GM21529 (cell line): ENCODE data around the gene EIF1AY.
"Not testable (repeated sequence)": the region's sequence is repeated elsewhere in the genome, so short reads cannot be mapped to it uniquely, and the experiment has no call there.

Experiments used
- ATAC-seq: cut with Tn5 transposase; IDR thresholded peaks from one replicate; pipeline ENCODE4 v1.9.1; 2021; ENCODE audit not compliant: unreplicated experiment

Gene EIF1AY, protein sequence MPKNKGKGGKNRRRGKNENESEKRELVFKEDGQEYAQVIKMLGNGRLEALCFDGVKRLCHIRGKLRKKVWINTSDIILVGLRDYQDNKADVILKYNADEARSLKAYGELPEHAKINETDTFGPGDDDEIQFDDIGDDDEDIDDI

DNA sequence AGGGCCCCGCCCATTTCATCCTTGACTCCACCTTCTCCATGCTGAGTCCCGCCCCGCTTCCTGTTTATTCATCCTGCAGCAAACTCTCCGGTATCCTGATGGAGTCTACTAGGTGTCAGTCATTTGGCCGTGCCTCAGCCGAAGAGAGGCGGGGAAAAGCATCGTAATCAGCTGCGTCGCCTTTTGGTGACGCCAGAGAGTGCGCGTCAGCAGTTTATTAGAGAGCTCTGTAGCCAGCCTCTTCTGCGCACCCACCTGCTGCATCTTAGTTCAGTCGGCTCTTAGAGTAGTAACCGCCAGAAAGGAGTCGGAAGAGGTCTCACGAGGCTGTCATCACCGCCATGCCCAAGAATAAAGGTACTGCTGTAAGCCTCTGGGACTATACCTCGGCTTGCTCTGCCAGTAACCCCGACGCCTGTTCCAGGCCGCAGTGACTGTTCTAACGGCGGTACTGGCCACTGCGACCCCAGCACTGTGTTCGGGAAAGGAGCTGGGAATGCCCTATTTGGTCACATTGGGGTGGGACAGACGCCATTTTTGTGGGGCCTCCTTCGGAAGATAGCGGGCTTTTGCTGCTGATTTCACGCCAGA is at the start of gene EIF1AY:
Gene EIF1AY, plus strand, starts transcription at position 246 of the 591 bp plus-strand sequence. Its CDS starts 96 bp downstream, at position 342.
- no peak for ATAC-seq

DNA sequence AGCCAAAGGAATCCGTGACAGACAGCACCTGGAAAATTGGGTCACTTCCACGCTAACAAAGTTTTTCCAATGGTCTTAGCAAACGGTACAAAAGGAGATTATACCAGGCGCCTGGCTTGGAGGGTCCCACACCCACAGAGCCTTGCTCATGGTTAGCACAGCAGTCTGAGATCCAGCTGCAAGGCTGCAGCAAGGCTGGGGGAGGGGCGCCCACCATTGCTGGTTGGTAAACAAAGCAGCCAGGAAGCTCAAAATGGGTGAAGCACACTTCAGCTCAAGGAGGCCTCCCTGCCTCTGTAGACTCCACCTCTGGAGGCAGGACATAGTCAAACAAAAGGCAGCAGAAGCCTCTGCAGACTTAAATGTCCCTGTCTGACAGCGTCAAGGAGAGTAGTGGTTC is 47.1 kb upstream of the EIF1AY start:
- no peak for ATAC-seq

DNA sequence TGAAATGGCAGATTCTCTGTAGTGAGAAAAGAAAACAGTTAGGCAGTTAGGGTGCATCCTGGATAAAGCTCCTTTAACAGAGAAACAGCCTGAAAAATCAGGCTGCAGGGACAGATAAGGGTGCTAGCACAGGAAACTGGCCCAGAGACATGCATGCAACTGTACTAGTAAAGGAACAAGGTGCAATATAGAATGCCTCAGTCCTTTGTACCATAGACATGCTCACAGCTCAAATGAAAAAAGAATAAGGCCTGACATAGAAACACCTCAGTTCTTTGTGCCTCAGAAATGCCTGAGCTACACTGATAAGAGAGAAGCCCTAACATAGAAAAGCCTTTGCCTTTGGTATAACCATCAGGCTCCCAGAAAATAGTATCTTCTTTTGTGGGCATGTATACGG is 37.4 kb upstream of the EIF1AY start:
- ATAC-seq = no peak

DNA sequence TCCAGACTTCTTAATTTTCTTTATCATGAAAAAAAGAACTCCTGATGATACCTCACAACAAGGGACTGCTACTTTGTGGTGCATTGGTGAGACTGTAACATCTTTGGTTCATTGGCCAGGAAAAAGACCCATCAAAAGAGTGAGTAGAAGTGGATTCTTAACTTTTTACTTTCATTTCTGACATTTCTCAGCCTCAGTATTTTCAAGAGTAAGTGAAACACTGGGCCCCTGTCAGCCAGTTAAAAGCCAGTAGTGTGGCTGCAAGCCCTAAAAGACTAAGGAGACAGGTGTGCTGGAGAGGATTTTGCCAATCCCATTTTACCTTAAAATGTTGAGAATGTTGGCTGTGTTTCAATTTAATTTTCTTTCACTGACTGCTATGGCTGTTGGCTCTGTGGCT is 36.6 kb upstream of the EIF1AY start:
- no peak for ATAC-seq

DNA sequence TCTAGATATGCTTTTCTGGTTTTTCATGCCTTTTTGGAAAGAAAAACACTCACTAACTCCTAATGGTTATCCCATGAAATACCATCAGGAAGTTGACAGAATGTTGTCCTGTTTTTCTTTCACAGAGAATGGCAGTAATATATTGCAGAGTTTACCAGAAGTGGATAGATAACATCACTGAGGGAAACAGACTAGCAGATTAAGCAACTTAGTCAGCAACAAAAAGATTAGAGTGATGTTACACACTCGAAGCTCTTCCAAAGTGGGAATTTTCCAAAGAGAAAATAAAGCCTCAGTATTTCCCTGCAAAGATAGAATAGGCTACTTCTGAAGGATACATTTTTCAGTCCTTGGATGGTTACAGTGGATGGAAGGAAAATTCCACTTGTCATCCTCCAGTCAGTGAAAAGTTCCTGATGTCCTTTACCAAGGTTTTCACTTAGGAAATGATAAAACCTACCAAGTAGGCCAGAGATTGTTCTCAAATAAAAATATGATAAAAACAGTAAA is 31.1 kb upstream of the EIF1AY start:
- no peak for ATAC-seq

DNA sequence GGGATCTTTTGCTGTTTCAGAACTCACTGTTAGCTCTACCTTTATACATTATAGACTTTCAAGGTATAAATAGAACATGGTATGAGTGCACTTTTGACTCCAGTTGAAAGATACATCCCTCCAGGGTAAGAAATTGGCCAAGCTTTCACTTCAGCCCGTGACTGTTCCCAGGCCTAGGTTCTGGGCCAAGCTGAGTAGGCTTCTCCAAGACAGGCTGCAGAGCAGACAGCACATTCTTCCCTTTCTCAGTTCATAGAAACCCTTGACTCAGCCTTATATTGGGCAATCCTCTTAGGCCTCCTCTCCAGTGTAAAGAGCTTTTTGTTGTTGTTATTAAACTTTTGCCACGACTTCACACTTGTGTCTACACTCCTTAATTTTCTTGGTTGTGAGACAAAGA is 29.5 kb upstream of the EIF1AY start:
- ATAC-seq = no peak

DNA sequence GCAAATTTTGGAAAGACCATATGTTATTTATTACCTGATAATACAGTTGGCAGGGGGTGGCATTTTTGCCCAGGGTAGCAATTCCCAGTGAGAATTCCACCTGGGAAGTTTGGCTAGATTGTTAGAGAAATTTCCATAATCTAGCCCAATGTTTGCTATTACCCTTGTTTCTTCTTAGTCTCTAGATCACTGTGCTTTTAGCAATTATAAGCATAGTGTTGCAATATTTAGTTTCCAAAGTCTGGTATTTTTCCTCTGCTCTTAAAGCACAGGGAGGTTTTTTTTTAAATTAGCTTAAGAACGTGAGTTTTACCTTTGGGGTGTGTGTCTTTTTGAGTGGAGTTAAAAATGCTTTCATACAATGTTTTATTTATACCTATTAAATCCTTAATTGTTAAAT is 26.3 kb upstream of the EIF1AY start:
- no peak for ATAC-seq

DNA sequence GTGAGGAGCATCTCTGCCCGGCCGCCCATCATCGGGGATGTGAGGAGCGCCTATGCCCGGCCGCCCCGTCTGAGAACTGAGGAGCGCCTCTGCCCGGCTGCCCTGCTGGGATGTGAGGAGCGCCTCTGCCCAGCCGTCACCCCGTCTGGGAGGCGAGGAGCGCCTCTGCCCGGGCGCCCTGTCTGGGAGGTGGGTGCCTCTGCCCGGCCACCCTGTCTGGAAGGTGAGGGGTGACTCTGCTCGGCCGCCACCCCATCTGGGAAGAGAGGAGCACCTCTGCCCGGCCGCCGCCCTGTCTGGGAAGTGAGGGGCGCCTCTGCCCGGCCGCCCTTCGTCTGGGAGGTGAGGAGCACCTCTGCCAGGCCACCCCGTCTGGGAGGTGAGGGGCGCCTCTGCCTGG is 23.7 kb upstream of the EIF1AY start:
- no peak for ATAC-seq

DNA sequence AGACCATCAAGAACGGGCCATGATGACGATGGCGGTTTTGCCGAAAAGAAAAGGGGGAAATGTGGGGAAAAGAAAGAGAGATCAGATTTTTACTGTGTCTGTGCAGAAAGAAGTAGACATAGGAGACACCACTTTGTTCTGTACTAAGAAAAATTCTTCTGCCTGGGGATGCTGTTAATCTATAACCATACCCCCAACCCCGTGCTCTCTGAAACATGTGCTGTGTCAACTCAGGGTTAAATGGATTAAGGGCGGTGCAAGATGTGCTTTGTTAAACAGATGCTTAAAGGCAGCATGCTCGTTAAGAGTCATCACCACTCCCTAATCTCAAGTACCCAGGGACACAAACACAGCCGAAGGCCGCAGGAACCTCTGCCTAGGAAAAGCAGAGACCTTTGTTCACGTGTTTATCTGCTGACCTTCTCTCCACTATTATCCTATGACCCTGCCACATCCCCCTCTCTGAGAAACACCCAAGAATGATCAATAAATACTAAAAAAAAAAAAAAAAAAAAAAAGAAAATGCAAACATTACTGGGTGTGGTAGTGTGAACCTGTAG is 22.7 kb upstream of the EIF1AY start:
- not testable (repeated sequence) for ATAC-seq

DNA sequence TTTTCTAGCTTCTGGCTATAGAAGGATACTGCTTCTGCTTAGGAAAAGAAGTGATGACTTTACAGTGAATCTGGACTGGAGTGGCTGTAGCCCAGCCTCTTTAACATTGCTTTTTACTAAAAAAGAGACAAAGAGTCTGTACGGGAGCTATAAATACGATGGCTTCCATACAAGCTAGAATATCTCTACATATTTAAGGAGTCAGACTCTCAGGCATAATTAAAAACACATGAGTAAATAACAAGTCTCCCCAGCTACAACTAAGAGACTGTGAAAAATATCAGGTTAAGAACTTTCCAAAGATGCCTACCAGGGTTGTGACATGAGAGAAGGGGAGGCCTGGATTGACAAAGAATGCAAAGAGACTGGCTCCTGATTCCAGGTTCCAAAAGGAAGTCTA is 19.8 kb upstream of the EIF1AY start:
- ATAC-seq = no peak

DNA sequence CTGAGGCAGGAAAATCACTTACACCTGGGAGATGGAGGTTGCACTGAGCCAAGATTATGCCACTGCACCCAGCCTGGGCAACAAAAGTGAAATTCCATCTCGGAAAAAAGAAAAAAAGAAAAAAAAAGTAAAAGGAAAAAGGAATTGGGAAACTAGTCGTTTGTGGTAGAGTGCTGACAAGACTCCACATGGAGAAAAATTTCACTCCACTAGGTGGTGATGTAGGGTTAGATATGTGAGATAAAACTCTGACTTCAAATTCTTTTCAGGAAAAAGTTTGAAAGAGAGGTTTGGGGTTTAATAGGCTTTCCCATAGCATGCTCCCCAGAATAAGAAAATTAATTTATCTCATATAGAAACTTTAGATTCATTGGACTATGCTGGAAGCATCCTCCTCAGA is 16.9 kb upstream of the EIF1AY start:
- no peak for ATAC-seq

DNA sequence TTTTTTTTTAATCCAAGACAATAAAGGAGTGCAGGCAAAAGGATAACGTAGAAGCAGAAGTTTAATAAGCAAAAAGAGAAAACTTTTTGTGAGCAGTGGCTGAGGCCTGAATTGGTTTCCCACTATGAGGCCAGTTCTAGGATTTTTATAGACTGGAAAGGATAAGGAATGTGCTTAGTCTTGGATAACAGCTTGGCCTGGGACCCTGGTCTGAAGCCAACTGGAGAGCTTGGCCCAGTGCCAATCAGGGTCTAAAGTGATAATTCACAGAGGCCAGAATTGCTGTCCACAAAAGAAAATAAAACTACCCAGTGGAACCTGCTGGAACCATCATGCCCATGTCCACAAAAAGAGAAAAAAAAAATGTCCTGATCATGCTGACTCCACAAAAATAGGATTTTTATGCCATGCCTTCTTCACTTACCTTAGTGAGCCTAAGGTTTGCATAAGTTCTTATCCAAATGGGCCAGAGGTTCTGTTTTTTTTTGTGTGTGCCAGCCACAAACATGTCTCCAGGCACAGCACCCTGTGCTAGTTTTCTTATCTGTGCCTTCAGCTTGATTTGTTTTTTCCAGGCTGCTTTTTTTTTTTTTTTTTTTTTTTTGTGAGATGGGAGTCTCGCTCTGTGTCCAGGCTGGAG is 15.6 kb upstream of the EIF1AY start:
- no peak for ATAC-seq

DNA sequence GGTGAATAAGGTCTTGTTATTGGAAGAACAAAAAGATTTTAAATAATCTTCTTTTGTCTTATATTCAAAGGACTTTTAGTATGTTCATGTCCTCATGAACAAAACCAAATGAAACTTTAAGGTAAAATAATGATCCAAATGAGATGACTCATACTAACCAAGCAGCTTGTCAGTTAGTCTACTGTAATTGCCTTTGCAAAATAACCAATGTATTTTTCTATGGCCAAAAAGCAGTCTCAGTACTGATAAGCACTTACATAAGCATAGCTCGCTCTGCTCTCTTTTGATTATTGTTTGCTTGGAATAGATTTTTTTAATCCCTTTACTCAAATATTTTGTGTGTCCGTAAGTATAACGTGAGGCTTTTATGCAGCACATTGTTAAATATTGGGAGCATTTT is 4.3 kb upstream of the EIF1AY start:
- no peak for ATAC-seq

DNA sequence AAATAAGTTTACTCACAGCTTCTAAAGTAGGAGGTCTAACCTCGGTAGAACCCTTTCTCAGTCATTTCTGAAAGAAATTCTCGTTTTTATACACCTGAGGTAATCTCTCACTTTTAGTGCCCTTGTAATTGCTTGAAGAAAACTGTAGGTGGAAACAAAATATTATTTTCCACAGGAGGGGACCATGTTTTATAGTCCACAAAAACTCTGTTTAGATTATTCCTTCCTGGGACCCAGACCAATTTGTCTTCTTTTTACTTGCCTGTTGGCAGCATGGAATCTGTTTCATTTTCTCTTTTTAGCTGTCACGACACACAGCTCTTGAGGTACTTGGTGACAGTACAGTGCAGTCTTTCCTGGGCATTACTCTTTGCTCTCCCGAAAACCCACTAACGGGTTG is 930 bp downstream of the EIF1AY start:
- no peak for ATAC-seq

DNA sequence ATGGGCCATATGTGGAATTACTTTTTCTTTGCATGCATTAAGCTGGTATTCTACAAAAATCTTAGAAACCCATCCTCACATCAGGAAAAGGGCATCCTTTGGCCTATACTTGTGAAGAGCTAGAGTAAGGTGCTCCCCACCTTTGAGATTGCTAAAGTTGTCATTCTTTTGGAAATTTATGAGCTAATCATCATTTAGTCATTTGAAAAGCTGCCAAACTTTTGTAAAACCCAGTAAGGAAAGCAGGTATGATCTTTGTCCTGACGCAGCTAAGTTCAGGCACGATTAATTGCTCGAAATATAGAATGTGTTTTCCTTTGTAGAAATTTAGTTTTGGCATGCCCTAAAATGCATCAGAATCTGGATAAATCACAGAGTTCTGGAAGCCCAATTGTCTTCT is 2.6 kb downstream of the EIF1AY start:
- no peak for ATAC-seq

DNA sequence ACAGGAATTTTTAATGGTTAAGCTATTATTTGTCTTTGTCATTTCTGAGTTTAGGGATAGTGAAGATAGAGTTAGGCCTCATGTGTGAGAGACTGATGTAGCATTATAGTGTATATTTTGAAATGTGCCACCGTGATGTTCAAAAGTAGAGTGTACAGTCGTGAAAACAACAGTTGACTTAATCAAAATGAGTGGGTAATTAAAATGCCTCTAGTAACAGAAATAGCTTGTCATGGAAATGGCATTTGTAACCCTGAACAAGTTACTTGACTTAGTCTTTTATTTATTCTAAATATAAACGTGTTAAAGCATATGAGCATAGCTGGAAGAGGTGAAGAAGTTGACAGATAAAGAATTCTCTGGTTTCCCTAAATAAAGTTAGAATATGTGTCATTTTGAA is 6.1 kb downstream of the EIF1AY start:
- ATAC-seq = no peak

DNA sequence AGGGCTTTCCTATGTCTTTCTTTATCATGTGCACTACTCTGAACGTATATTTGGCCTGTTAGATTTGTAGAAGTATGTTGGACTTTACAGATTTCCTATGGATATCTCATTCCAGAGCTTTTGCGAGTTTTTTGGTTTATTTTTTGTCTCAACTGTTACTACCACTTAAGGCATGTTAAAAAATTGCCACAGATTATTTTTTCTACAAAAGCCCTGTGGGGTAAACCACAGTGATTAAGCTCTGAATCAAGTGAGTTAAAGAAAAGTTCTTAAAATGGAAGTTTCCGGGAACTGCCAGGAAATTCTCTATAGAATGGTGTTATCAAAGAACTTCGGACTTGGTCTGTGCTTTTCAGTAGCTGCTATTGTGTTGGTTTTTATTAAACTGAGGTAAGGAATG is 10.6 kb downstream of the EIF1AY start:
- ATAC-seq = no peak
